Spleen (tissue), 7 donors: ENCODE results near the gene MAN1C1.

Experiments
- POLR2A ChIP-seq, 3 donors: fragments of 450-650 bp; IDR thresholded peaks; one replicate each; pipeline ENCODE4 v1.5.1; 2017; ENCODE audit warnings: antibody characterized with exemption in 3 of 3, mild to moderate bottlenecking in 1 of 3
- TF ChIP-seq, protein P1 (sequence below), 11 experiments: fragments of 200-600 bp in 7 of 11; fragments of 450-650 bp in 4 of 11; sonication (generic) in 4 of 11; IDR thresholded peaks in 8 of 11; conservative IDR thresholded peaks in 3 of 11; 1 replicate in 7 of 11; 2 replicates in 4 of 11; pipeline versions ENCODE4 v1.4.0 to v1.8.0; 2016 to 2021; ENCODE audit warnings: antibody characterized with exemption in 11 of 11, inconsistent platforms in 4 of 11, mild to moderate bottlenecking in 1 of 11
- donor health status: DM: no; HTN: no; CAD: no; lungs with moderate emphysema.
- donor health status: DM: no; HTN: no; CAD: no.
- donor health status: DM: no; HTN: no; CAD: no.

DNA sequence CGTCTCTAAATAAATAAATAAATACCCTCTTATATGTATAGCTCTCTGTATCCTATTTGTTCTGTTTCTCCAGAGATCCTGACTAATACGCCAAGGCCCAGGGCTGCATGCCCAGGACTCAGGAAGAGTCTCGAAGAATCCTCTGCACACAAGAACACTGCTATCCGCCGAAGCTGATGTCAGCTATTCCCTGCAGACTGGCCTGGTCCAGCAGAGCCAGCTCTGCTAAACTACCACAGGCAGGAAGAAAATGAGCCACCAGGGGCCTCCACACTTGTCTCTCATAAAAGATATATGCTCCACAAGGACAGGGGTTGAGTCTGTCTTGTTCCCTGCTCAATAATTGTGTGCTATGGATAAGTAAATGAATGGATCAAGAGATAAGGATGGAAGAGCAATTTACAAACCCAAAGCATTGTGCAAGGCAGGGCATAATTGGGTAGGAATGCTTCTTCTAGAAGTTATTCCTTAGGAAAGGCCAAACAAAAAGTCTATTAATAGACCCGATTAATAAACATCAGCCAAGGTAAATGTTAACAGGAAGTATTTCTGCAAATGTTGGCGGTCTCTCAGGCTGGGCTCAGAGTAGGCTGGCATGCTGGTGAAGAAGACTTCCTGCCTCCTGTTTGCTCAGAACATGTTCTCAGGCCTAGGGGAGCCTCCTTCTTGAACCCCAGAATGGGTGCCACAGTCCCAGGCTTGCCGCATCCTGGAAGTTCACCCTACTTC lies 26.3 kb upstream of the MAN1C1 start:
- TF ChIP-seq, protein P1, sequence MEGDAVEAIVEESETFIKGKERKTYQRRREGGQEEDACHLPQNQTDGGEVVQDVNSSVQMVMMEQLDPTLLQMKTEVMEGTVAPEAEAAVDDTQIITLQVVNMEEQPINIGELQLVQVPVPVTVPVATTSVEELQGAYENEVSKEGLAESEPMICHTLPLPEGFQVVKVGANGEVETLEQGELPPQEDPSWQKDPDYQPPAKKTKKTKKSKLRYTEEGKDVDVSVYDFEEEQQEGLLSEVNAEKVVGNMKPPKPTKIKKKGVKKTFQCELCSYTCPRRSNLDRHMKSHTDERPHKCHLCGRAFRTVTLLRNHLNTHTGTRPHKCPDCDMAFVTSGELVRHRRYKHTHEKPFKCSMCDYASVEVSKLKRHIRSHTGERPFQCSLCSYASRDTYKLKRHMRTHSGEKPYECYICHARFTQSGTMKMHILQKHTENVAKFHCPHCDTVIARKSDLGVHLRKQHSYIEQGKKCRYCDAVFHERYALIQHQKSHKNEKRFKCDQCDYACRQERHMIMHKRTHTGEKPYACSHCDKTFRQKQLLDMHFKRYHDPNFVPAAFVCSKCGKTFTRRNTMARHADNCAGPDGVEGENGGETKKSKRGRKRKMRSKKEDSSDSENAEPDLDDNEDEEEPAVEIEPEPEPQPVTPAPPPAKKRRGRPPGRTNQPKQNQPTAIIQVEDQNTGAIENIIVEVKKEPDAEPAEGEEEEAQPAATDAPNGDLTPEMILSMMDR (IDR thresholded peaks at IDR 0.05 in 8 of 11, conservative IDR thresholded peaks at IDR 0.05 in 3 of 11): no peak
- no peak for TF ChIP-seq POLR2A (IDR thresholded peaks at IDR 0.05)
